ENCODE data around the gene NUCB2. TPM values are rescaled to one million over a fixed set of nuclear protein-coding genes. Genes with fewer than 3 reads are reported as not detected.

NUCB2 gene
- total and polyA plus RNA-seq, 2 of the 13 experiments (the other 11 are each of a cell fraction or from before 2014, with no cell fraction given): 54.2 to 82.4 TPM

- peak; percentile 35; the same call in 1 of the 2 replicates for TF ChIP-seq CREBL2 (CRISPR knock-in tag; IDR thresholded peaks at IDR 0.05; ENCODE audit: borderline replicate concordance)
- peak; percentile 58; the same call in 1 of the 2 replicates for TF ChIP-seq RFXAP (CRISPR knock-in tag; IDR thresholded peaks at IDR 0.05; ENCODE audit: borderline replicate concordance)
- TF ChIP-seq XBP1 (CRISPR knock-in tag; IDR thresholded peaks at IDR 0.05): no peak
- peak; percentile 56 for TF ChIP-seq RXRA (CRISPR knock-in tag; IDR thresholded peaks at IDR 0.05)
- peak; percentile 94 for TF ChIP-seq PATZ1 (CRISPR knock-in tag; IDR thresholded peaks at IDR 0.05)
- peak; percentile 68; the same call in 1 of the 2 replicates for TF ChIP-seq E2F2 (CRISPR knock-in tag; IDR thresholded peaks at IDR 0.05; ENCODE audit: borderline replicate concordance)
- no peak for TF ChIP-seq JUNB (CRISPR knock-in tag; IDR thresholded peaks at IDR 0.05; ENCODE audit: borderline replicate concordance)
- peak; percentile 71; the same call in 1 of the 2 replicates for TF ChIP-seq ELF3 (CRISPR knock-in tag; IDR thresholded peaks at IDR 0.05)
- peak; percentile 71; the same call in 1 of the 2 replicates for TF ChIP-seq ZFP91 (CRISPR knock-in tag; IDR thresholded peaks at IDR 0.05; ENCODE audit: borderline replicate concordance)
- TF ChIP-seq ZNF224 (CRISPR knock-in tag; IDR thresholded peaks at IDR 0.05): 0 out of 2 replicates have a peak, but pooled peaks have one; percentile 15
- peak; percentile 37; the same call in 1 of the 2 replicates for TF ChIP-seq ZNF749 (CRISPR knock-in tag; IDR thresholded peaks at IDR 0.05; ENCODE audit: borderline replicate concordance)
- TF ChIP-seq CENPT (CRISPR knock-in tag; IDR thresholded peaks at IDR 0.05; ENCODE audit: low read depth): no peak
- peak; percentile 70 for TF ChIP-seq YEATS4 (CRISPR knock-in tag; IDR thresholded peaks at IDR 0.05; ENCODE audit: borderline replicate concordance)
- TF ChIP-seq ATF1 (CRISPR knock-in tag; IDR thresholded peaks at IDR 0.05): peak; percentile 74
- TF ChIP-seq HMGXB3 (CRISPR knock-in tag; IDR thresholded peaks at IDR 0.05; ENCODE audit: borderline replicate concordance): peak; percentile 53; the same call in 1 of the 2 replicates
- no peak for TF ChIP-seq PRDM4 (CRISPR knock-in tag; IDR thresholded peaks at IDR 0.05; ENCODE audit: borderline replicate concordance)
These were observed 75.1 kb downstream of the NUCB2 start, which contains the start of gene NCR3LG1 (continued) for GRCh38 chr11:17351510-17352176.
